CD4-positive, alpha-beta T cell (primary cell): ENCODE data around the gene BDH1. TPM values are rescaled to one million over a fixed set of nuclear protein-coding genes. Genes with fewer than 3 reads are reported as not detected.
"Not testable (repeated sequence)": the region's sequence is repeated elsewhere in the genome, so short reads cannot be mapped to it uniquely, and the experiment has no call there.

Experiments used
- ATAC-seq: fragments of 200-7000 bp; cut with Tn5 transposase; one replicate; pipeline ENCODE4 v1.10.0; 2022; ENCODE audit warnings: mild to moderate bottlenecking; ENCODE audit not compliant: poor library complexity
- CTCF ChIA-PET: fragments of 350-600 bp; sonication (Branson Sonifier 250); formaldehyde crosslinking; loops from one replicate; lab custom pipeline; 2021; ENCODE audit warnings: antibody characterized with exemption, inconsistent platforms; lab: Charles Lee
- POLR2A ChIA-PET: fragments of 350-600 bp; sonication (Branson Sonifier 250); formaldehyde crosslinking; loops from one replicate; lab custom pipeline; 2021; ENCODE audit warnings: antibody characterized with exemption, inconsistent platforms; lab: Charles Lee
- DNase-seq, 14 experiments: peaks; one replicate each; pipeline ENCODE4 v3.0.0-alpha.2; 2013 to 2020; ENCODE audit warnings: mixed read lengths in 2 of 14
- H3K27ac ChIP-seq, 2 donors: one replicate each; pipeline versions ENCODE4 v1.5.1 to v1.7.0; 2013; ENCODE audit warnings: low read length in 2 of 2, low read depth in 1 of 2, mild to moderate bottlenecking in 1 of 2
- H3K27me3 ChIP-seq, 2 experiments: 1 replicate in 1 of 2; 2 replicates in 1 of 2; pipeline versions ENCODE4 v1.6.1 to v1.7.0; 2013; ENCODE audit warnings: low read length in 2 of 2, control low read depth in 1 of 2, mild to moderate bottlenecking in 1 of 2, moderate library complexity in 1 of 2; ENCODE audit not compliant: insufficient read depth in 2 of 2, control insufficient read depth in 1 of 2
- H3K36me3 ChIP-seq: one replicate; pipeline ENCODE4 v1.6.1; 2013; ENCODE audit warnings: low read length, control low read depth; ENCODE audit not compliant: insufficient read depth
- H3K4me1 ChIP-seq: one replicate; pipeline ENCODE4 v1.6.1; 2013; ENCODE audit warnings: low read length, control low read depth; ENCODE audit not compliant: insufficient read depth
- H3K4me3 ChIP-seq: one replicate; pipeline ENCODE4 v1.5.1; 2013; ENCODE audit warnings: mild to moderate bottlenecking, low read length, moderate library complexity
- H3K9me3 ChIP-seq, 2 experiments: 1 replicate in 1 of 2; 2 replicates in 1 of 2; pipeline versions ENCODE4 v1.6.1 to v1.7.0; 2013; ENCODE audit warnings: low read length in 2 of 2, mild to moderate bottlenecking in 2 of 2, control low read depth in 1 of 2, moderate library complexity in 1 of 2; ENCODE audit not compliant: control insufficient read depth in 1 of 2, insufficient read depth in 1 of 2
- H3K27ac Mint-ChIP-seq: one replicate; pipeline ENCODE4 v1.8.0; 2020; ENCODE audit warnings: mixed read lengths
- H3K27me3 Mint-ChIP-seq: one replicate; pipeline ENCODE4 v1.8.0; 2021; ENCODE audit warnings: mixed read lengths
- H3K36me3 Mint-ChIP-seq: one replicate; pipeline ENCODE4 v1.8.0; 2021; ENCODE audit warnings: low read depth, mixed read lengths
- H3K4me1 Mint-ChIP-seq: one replicate; pipeline ENCODE4 v1.8.0; 2021; ENCODE audit warnings: low read depth, mixed read lengths
- H3K4me3 Mint-ChIP-seq: one replicate; pipeline ENCODE4 v1.8.0; 2020; ENCODE audit warnings: mild to moderate bottlenecking, mixed read lengths
- H3K9me3 Mint-ChIP-seq: one replicate; pipeline ENCODE4 v1.8.0; 2020; ENCODE audit warnings: mixed read lengths
- intact Hi-C, 2 experiments: fragments of 100-400 bp; cut with DNase I in 1 of 2; cut with micrococcal nuclease in 1 of 2; formaldehyde crosslinking; loops; one replicate each; pipeline versions ENCODE4 v1.15.1 to v1.9.0; 2023 to 2025; cut with DNase I, micrococcal nuclease
- total RNA-seq, 174 experiments: library from RNA in 2 of 174; stranded (reverse) in 2 of 174; gene quantifications; one replicate each; pipeline ENCODE4 v1.2.3 and lab custom pipeline; 2021 to 2026
- TF ChIP-seq, protein P1 (sequence below): fragments of 200-600 bp; IDR thresholded peaks from one replicate; pipeline ENCODE4 v1.8.0; 2022; ENCODE audit warnings: antibody characterized with exemption, mild to moderate bottlenecking

Gene BDH1
- total RNA-seq, 2 experiments from 2014 or later = 17.7 to 22.2 TPM

- POLR2A ChIA-PET = no interaction called here
- CTCF ChIA-PET = no interaction called here
- Mint-ChIP-seq H3K9me3 (no peaks in the 10 kb centered on the region), H3K27me3 (no peaks in the 10 kb centered on the region), H3K4me3 (no peak overlapping the region), H3K36me3 (no peaks in the 10 kb centered on the region), H3K4me1 (no peaks in the 10 kb centered on the region), H3K27ac (no peak overlapping the region)
- DNase-seq (no peak), ATAC-seq (no peak)
- Histone ChIP-seq H3K4me1 (no peaks in the 10 kb centered on the region), H3K9me3 (no peaks in the 10 kb centered on the region), H3K36me3 (no peaks in the 10 kb centered on the region), H3K27me3 (no peaks in the 10 kb centered on the region), H3K4me3 (no peak overlapping the region), H3K27ac (no peak overlapping the region)
- TF ChIP-seq, protein P1, sequence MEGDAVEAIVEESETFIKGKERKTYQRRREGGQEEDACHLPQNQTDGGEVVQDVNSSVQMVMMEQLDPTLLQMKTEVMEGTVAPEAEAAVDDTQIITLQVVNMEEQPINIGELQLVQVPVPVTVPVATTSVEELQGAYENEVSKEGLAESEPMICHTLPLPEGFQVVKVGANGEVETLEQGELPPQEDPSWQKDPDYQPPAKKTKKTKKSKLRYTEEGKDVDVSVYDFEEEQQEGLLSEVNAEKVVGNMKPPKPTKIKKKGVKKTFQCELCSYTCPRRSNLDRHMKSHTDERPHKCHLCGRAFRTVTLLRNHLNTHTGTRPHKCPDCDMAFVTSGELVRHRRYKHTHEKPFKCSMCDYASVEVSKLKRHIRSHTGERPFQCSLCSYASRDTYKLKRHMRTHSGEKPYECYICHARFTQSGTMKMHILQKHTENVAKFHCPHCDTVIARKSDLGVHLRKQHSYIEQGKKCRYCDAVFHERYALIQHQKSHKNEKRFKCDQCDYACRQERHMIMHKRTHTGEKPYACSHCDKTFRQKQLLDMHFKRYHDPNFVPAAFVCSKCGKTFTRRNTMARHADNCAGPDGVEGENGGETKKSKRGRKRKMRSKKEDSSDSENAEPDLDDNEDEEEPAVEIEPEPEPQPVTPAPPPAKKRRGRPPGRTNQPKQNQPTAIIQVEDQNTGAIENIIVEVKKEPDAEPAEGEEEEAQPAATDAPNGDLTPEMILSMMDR = no peak
- intact Hi-C loops = no loop called here
Measured at GRCh38 chr3:197589545-197589944, 33.8 kb upstream of the BDH1 start.

GRCh38 chr3:197586768-197587167, 31.0 kb upstream of the BDH1 start:
- POLR2A ChIA-PET, intact Hi-C loops, ATAC-seq: not testable (repeated sequence)

GRCh38 chr3:197586181-197586580, 30.4 kb upstream of the BDH1 start:
- intact Hi-C loops = no loop called here
- ChIA-PET POLR2A (no interaction called here), CTCF (interaction anchor here (0.6 kb wide), 1 partner anchor 407 kb away, joined by 3 read pairs; no protein-coding TSS in a partner anchor)
- no peak for ATAC-seq
- Histone ChIP-seq H3K27ac (no peak overlapping the region), H3K4me3 (no peak overlapping the region), H3K4me1 (no peaks in the 10 kb centered on the region), H3K9me3 (no peaks in the 10 kb centered on the region), H3K27me3 (no peaks in the 10 kb centered on the region), H3K36me3 (no peaks in the 10 kb centered on the region)
- Mint-ChIP-seq H3K4me3 (no peak overlapping the region), H3K36me3 (no peaks in the 10 kb centered on the region), H3K27ac (no peak overlapping the region), H3K9me3 (no peaks in the 10 kb centered on the region), H3K27me3 (no peaks in the 10 kb centered on the region), H3K4me1 (no peaks in the 10 kb centered on the region)
- TF ChIP-seq, protein P1 = no peak
- DNase-seq = no peak

More at GRCh38 chr3:197586768-197587167, 31.0 kb upstream of the BDH1 start:
- H3K27ac ChIP-seq, H3K9me3 Mint-ChIP-seq, H3K27me3 Mint-ChIP-seq, H3K27me3 ChIP-seq, H3K36me3 ChIP-seq, H3K4me1 ChIP-seq, DNase-seq, H3K4me3 Mint-ChIP-seq, H3K4me1 Mint-ChIP-seq, H3K36me3 Mint-ChIP-seq, H3K4me3 ChIP-seq, H3K9me3 ChIP-seq, H3K27ac Mint-ChIP-seq: not testable (repeated sequence)
- CTCF ChIA-PET = interaction anchor here (0.7 kb wide), 1 partner anchor 87 kb away, joined by 3 read pairs; no protein-coding TSS in a partner anchor

DNA sequence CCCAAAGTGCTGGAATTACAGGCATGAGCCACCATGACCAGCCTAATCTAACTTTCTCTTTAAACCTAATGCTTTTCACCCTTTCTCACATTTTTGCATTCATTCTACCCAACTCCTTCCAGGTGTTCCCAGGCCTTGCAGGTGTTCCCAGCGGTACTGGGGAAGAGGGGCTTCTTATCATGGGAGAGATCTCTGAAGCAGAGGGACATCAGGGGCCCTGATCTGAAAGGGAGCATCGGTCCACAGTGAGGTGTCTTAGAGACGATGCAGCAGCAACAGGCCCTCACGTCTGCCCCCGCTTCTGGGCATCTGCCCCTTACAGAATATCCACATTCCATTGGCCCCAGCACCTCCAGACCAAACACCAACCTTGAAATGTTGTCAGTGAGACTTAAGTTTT, 29.0 kb upstream of the BDH1 start:
- intact Hi-C loops = no loop called here
- ChIA-PET CTCF (no interaction called here), POLR2A (no interaction called here)
- H3K9me3 Mint-ChIP-seq = no peaks in the 10 kb centered on the region
- Histone ChIP-seq H3K9me3 (no peaks in the 10 kb centered on the region), H3K27ac (no peak overlapping the region), H3K27me3 (no peaks in the 10 kb centered on the region), H3K4me1 (no peaks in the 10 kb centered on the region), H3K36me3 (no peaks in the 10 kb centered on the region), H3K4me3 (no peak overlapping the region)
- no peak overlapping the region for H3K27ac Mint-ChIP-seq
- TF ChIP-seq, protein P1 = no peak
- no peak overlapping the region for H3K4me3 Mint-ChIP-seq
- H3K27me3 Mint-ChIP-seq = no peaks in the 10 kb centered on the region
- no peaks in the 10 kb centered on the region for H3K4me1 Mint-ChIP-seq
- DNase-seq (no peak), ATAC-seq (no peak)
- no peaks in the 10 kb centered on the region for H3K36me3 Mint-ChIP-seq
